Large intestine (tissue), 3 donors: Measurements from ENCODE around the gene RPS27. TPM values are rescaled to one million over a fixed set of nuclear protein-coding genes. Genes with fewer than 3 reads are reported as not detected.
A peak's percentile ranks its signal among the peaks of the same experiment; 100 is the strongest.
"Not testable (repeated sequence)": the region's sequence is repeated elsewhere in the genome, so short reads cannot be mapped to it uniquely, and the experiment has no call there.

Source experiments
- DNase-seq, 2 donors: peaks; one replicate each; pipeline versions ENCODE4 v3.0.0 to v3.0.0-alpha.2; 2013
- H3K27ac ChIP-seq: one replicate; pipeline ENCODE4 v1.5.1; 2013; ENCODE audit warnings: low read length
- H3K27me3 ChIP-seq: 2 replicates; pipeline ENCODE4 v1.6.1; 2013; ENCODE audit warnings: low read length; ENCODE audit not compliant: control insufficient read depth, insufficient read depth
- H3K36me3 ChIP-seq: 2 replicates; pipeline ENCODE4 v1.6.1; 2013; ENCODE audit warnings: low read length; ENCODE audit not compliant: control insufficient read depth, insufficient read depth
- H3K4me1 ChIP-seq: one replicate; pipeline ENCODE4 v1.6.1; 2013; ENCODE audit warnings: low read length; ENCODE audit not compliant: control insufficient read depth, insufficient read depth
- H3K4me3 ChIP-seq: one replicate; pipeline ENCODE4 v1.5.1; 2013; ENCODE audit warnings: low read length
- H3K9me3 ChIP-seq: one replicate; pipeline ENCODE4 v1.6.1; 2013; ENCODE audit warnings: mild to moderate bottlenecking, low read depth, low read length, moderate library complexity; ENCODE audit not compliant: control insufficient read depth
- WGBS: methylation state at CpG from one replicate; pipeline ENCODE4 v1.1.5; 2013; ENCODE audit warnings: low lambda C conversion rate; ENCODE audit not compliant: insufficient coverage; 5-methylcytosine and 5-hydroxymethylcytosine counted together
- polyA plus RNA-seq: library from polyadenylated mRNA; unstranded; fragments of 120-200 nt; gene quantifications from one replicate; pipeline ENCODE4 v1.2.1, GENCODE V29; 2013

RPS27 gene
- polyA plus RNA-seq, 1 donor: 5,987 TPM

DNA sequence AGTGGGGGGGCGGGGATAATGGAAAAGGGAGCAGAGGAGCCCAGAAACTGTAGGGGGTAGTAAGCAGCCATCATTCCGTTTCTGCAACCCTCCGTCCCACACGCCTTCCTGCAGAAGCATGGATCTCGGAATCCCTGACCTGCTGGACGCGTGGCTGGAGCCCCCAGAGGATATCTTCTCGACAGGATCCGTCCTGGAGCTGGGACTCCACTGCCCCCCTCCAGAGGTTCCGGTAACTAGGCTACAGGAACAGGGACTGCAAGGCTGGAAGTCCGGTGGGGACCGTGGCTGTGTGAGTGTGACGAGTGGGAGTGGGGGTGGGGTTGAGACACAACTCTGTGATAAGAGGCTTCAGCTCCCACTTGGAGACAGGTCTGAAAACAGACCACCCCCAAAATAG, 22.2 kb upstream of the RPS27 start:
- H3K4me1 ChIP-seq: no peaks in the 10 kb centered on the region
- H3K4me3 ChIP-seq: peak overlapping the region; percentile 54
- H3K36me3 ChIP-seq: peaks cover 5% of the 10 kb centered on the region
- no peak overlapping the region for H3K27ac ChIP-seq
- peak in 1 of 2 donors; percentile 31 for DNase-seq
- no peaks in the 10 kb centered on the region for H3K27me3 ChIP-seq
- WGBS: no CpG with 5 or more reads among the region's 13 CpGs
- no peaks in the 10 kb centered on the region for H3K9me3 ChIP-seq

DNA sequence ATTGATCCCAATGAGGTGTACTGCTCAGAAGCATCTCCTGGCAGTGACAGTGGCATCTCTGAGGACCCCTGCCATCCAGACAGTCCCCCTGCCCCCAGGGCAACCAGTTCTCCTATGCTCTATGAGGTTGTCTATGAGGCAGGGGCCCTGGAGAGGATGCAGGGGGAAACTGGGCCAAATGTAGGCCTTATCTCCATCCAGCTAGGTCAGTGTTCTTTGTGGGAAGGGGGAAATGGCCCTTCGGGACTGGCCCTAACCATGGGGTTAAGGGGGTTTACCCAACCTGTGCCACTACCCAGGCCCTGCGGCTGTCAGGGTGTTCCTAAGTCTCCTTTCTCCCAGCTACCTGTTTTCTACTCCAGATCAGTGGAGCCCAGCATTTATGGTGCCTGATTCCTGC, 21.6 kb upstream of the RPS27 start:
- H3K27ac ChIP-seq: no peak overlapping the region
- no CpG with 5 or more reads among the region's 2 CpGs for WGBS
- no peaks in the 10 kb centered on the region for H3K4me1 ChIP-seq
- peak overlapping the region; percentile 54 for H3K4me3 ChIP-seq
- DNase-seq: no peak
- peaks cover 10% of the 10 kb centered on the region for H3K36me3 ChIP-seq
- H3K9me3 ChIP-seq: no peaks in the 10 kb centered on the region
- H3K27me3 ChIP-seq: no peaks in the 10 kb centered on the region

DNA sequence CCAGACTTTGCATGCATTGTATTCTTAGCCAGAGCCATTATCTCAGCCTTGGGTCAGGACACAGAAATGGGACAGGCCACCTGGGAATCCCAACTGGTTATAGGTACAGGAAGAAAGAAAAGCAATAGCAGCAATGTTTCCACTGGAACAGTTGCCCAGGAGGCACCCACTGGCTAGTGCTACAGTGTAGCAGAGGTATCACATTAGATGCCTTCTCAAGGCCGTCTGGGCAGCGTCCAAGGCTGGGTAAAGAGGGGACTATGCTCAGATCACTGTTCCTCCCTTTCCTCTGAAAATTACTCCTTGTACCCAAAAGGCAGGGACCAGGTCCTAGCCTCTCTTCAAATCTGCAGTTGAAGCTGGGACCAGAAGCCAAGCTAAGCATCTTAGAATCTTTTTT, 20.2 kb upstream of the RPS27 start:
- H3K4me1 ChIP-seq: no peaks in the 10 kb centered on the region
- H3K27me3 ChIP-seq: no peaks in the 10 kb centered on the region
- H3K4me3 ChIP-seq: no peak overlapping the region
- no peak overlapping the region for H3K27ac ChIP-seq
- no peak for DNase-seq
- H3K36me3 ChIP-seq: peaks cover 21% of the 10 kb centered on the region
- no peaks in the 10 kb centered on the region for H3K9me3 ChIP-seq
- no CpG with 5 or more reads among the region's 2 CpGs for WGBS

DNA sequence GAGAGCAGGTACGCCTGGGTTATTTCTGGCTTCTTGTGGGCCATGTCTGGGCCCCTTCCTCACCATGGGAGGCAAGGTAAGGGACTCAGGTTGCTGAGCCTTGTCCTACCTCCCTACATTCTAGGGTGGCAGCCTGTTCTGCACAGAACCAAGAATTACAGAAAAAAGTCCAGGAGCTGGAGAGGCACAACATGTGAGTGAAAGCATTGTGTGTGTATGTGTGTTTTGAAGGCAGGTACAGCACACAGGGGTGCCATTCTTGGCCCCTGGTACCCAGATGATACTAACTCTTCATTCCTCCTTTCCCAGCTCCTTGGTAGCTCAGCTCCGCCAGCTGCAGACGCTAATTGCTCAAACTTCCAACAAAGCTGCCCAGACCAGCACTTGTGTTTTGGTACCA, 17.5 kb upstream of the RPS27 start:
- 90% methylated on average over 2 of the region's 3 CpGs for WGBS
- peaks cover 5% of the 10 kb centered on the region for H3K4me1 ChIP-seq

DNA sequence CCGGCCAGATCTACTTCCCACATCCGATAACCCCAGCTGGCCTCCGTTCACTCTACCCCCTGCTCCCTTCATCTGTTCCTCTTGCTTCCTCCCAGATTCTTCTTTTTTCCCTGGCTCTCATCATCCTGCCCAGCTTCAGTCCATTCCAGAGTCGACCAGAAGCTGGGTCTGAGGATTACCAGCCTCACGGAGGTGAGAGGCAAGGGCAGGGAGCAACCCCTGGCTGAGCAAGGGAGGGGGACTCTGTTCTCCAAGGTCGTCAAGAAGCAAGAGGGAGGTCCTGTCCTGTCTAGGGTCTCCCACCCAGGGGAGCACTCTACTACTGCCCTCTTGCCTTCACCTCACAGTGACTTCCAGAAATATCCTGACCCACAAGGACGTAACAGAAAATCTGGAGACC, 17.0 kb upstream of the RPS27 start:
- H3K4me1 ChIP-seq: peaks cover 5% of the 10 kb centered on the region
- H3K9me3 ChIP-seq: no peaks in the 10 kb centered on the region
- no peak overlapping the region for H3K27ac ChIP-seq
- DNase-seq: no peak
- 90% methylated on average over 2 of the region's 7 CpGs for WGBS
- no peak overlapping the region for H3K4me3 ChIP-seq
- H3K27me3 ChIP-seq: no peaks in the 10 kb centered on the region
- peaks cover 28% of the 10 kb centered on the region for H3K36me3 ChIP-seq

More for the DNA sequence above, 17.5 kb upstream of the RPS27 start:
- Histone ChIP-seq H3K4me3 (no peak overlapping the region), H3K27ac (no peak overlapping the region), H3K27me3 (no peaks in the 10 kb centered on the region), H3K36me3 (peaks cover 28% of the 10 kb centered on the region), H3K9me3 (no peaks in the 10 kb centered on the region)
- no peak for DNase-seq

DNA sequence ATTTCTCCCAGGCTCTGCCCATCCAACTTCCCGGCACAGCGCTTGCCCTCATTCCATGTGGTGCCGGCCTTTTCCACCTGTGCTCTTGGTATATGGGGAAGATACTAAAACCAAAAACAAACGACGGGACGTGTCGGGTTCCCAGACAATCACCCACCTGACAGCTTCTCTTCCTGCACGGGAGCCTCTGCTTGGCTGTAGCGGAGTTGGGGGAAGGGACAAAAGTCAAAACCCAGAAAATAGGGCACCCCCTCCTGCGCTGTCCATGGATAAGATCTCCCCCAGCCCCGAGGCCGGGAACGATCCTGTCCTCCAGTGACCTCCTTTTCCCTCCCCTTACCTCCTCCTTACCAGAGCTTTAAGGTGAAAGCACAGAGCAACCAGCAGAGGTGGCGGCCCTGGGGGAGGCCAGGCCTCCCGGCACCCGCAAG, 13.7 kb upstream of the RPS27 start:
- no CpG with 5 or more reads among the region's 16 CpGs for WGBS

DNA sequence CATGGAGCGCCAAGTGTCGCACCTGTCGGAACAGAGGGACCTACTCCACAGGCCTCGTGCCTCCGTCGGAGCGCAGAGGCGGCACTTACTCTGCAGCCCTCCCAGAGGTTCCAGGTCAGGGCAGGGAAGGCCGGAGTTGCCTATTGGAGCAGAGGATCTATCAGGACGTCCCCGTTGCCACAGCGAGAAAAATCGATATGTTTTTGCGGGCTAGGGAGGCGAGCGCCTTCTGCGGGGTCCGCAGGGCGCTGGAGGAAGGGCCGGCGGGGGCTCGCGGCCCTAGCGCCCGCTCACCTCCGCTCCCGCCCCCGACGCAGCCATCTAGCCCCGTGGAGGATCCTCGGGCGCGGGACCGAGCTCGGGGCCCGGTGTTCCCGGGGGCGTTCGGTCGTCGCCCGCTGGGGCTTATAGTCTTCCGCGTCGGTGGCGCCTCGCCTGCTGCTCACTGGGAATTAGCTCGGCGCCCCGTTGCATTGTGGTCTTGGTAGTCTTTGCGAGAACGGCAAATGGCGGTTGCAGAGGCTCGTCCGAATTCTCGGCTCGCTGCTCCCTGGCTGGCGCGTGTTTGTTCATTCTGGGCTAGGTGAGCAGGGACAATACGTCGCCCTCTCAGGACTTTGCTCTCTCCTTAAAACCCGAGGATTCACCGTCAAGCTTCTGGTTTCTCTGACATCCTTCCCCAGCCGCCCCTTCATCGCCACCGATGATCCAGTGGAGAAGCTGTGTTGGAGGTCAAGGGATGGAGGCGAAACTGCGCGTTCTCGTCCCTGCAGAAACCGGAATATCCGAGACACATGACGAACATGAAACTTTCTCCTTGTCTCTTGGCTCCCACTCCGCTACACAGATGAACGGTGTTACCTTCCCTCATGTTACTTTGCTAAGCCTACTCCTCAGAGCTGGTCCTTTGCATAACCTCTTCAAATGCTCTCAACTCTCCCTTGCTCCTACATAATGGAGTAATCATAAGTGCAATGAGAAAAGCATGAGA, 13.0 kb upstream of the RPS27 start, which contains the start of gene JTB:
Gene JTB, minus strand, starts transcription at position 425 of the 991 bp plus-strand sequence. Its CDS starts 422 bp downstream, at position 3.
- no CpG with 5 or more reads among the region's 75 CpGs for WGBS
- H3K36me3 ChIP-seq: peaks cover 39% of the 10 kb centered on the region

More for the DNA sequence above, 13.7 kb upstream of the RPS27 start:
- DNase-seq: no peak
- Histone ChIP-seq H3K9me3 (no peaks in the 10 kb centered on the region), H3K4me1 (peaks cover 5% of the 10 kb centered on the region), H3K27me3 (no peaks in the 10 kb centered on the region), H3K4me3 (peak overlapping the region; percentile 97), H3K27ac (peak overlapping the region; percentile 78), H3K36me3 (peaks cover 32% of the 10 kb centered on the region)

DNA sequence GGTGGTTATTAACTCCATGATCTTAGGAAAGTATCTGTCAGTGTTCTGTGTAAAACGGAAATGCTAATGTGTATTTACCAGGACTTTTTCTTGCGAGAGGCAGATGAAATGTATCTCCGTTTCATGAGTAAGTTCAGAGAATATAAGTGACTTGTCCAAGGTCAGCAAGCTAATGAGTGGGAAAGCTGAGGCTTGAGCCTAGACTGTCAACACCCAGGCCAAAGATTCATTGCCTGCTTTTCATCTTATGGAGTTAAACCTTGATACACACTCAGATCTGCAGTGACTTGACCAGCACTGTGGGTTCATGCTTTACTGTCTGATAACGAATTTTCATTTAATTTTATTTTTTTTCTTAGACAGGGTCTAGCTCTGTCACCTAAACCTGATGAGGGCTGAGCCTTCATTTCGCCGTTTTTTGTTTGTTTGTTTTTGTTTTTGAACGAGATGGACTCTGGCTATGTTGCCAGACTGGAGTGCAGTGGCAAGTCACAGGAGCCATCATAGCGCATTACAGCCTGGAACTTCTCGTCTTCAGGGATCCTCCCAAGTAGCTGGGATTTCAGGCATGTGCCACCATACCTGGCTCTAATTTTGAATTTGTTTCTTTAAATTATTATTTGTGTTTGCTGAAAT, 12.2 kb upstream of the RPS27 start:
- Histone ChIP-seq H3K4me3 (peak overlapping the region; percentile 97), H3K27ac (peak overlapping the region; percentile 78), H3K4me1 (peaks cover 5% of the 10 kb centered on the region), H3K27me3 (no peaks in the 10 kb centered on the region), H3K9me3 (no peaks in the 10 kb centered on the region), H3K36me3 (peaks cover 37% of the 10 kb centered on the region)
- no peak for DNase-seq
- 88% methylated on average over 1 of the region's 9 CpGs for WGBS

More for the DNA sequence above, 13.0 kb upstream of the RPS27 start, which contains the start of gene JTB:
- Histone ChIP-seq H3K27me3 (no peaks in the 10 kb centered on the region), H3K4me1 (peaks cover 5% of the 10 kb centered on the region), H3K27ac (peak within 1 kb of the TSS; percentile 78), H3K9me3 (no peaks in the 10 kb centered on the region), H3K4me3 (peak within 1 kb of the TSS; percentile 97)
- DNase-seq: peak; percentile 82 to 88

DNA sequence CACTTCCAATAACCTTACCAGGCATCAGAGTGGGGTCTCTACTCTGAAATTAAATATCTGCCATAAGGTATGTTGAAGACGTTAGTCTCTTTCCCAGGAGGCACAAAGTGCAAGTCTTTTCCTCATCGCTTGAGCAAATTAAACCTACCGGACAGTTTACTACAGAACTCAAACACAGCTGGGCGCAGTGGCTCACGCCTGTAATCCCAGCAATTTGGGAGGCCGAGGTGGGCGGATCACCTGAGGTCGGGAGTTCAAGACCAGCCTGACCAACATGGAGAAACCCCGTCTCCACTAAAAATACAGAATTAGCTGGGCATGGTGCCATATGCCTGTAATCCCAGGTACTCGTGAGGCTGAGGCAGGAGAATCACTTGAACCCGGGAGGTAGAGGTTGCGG, 11.5 kb upstream of the RPS27 start:
- peaks cover 32% of the 10 kb centered on the region for H3K36me3 ChIP-seq
- H3K4me3 ChIP-seq, H3K27ac ChIP-seq, H3K27me3 ChIP-seq, DNase-seq, H3K4me1 ChIP-seq, H3K9me3 ChIP-seq: not testable (repeated sequence)
- WGBS: no CpG with 5 or more reads among the region's 12 CpGs

DNA sequence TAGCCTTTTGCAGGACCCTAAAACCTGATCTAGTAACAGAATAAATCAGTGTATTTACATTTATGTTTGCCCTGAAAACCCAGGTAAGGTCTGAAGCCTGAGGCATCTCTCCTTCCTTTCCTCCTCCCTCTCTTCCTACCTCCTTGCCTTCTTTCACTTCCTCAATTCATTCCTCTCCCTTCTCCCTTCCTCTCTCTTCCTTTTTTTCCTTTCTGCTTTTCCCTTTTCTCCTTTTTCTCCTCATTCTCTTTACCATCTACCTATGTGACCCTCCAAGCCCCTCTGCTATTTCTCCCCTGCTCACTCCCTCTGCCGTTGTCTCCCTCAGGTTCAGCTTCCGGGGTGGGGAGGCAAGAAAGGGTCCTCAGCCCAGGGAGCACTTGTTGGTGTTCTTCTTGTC, 8.8 kb upstream of the RPS27 start:
- not testable (repeated sequence) for H3K27ac ChIP-seq, H3K4me3 ChIP-seq, H3K27me3 ChIP-seq, H3K9me3 ChIP-seq, DNase-seq, H3K4me1 ChIP-seq
- no CpG with 5 or more reads among the region's 2 CpGs for WGBS
- peaks cover 16% of the 10 kb centered on the region for H3K36me3 ChIP-seq
